H1 (cell line): ENCODE data around the gene FYTTD1. TPM values are rescaled to one million over a fixed set of nuclear protein-coding genes. Genes with fewer than 3 reads are reported as not detected.

Experiments
- CTCF ChIA-PET: fragments of 300-600 bp; sonication (Branson Sonifier 250); formaldehyde crosslinking; loops from one replicate; lab custom pipeline; 2021; ENCODE audit not compliant: partially characterized antibody; lab: Charles Lee
- POLR2A ChIA-PET: fragments of 300-600 bp; sonication (Branson Sonifier 250); formaldehyde crosslinking; loops from one replicate; lab custom pipeline; 2021; ENCODE audit warnings: inconsistent platforms; ENCODE audit not compliant: partially characterized antibody; lab: Charles Lee
- DNase-seq, 2 experiments: peaks; one replicate each; pipeline versions ENCODE4 v3.0.0 to v3.0.0-alpha.2; 2010 to 2022; ENCODE audit warnings: low spot score in 2 of 2, low read depth in 1 of 2, mixed read lengths in 1 of 2
- FAIRE-seq: peaks from 2 replicates; lab custom pipeline; 2011; peaks lifted over from hg19 to GRCh38; lab: Jason Lieb, UNC
- H2AFZ ChIP-seq: 2 replicates; pipeline ENCODE4 v1.8.1; 2012; ENCODE audit warnings: low read length, inconsistent platforms
- H2AK5ac ChIP-seq: 2 replicates; pipeline ENCODE4 v1.6.1; 2013; ENCODE audit warnings: low read depth, low read length
- H2BK120ac ChIP-seq: replicated peaks from 2 replicates; pipeline ENCODE3; 2013; ENCODE audit warnings: low read depth, low read length, inconsistent platforms
- H2BK12ac ChIP-seq: 2 replicates; pipeline ENCODE4 v1.6.1; 2013; ENCODE audit warnings: low read depth, low read length
- H2BK15ac ChIP-seq: 2 replicates; pipeline ENCODE4 v1.6.1; 2013; ENCODE audit warnings: low read length
- H2BK20ac ChIP-seq: 2 replicates; pipeline ENCODE4 v1.6.1; 2013; ENCODE audit warnings: low read length
- H2BK5ac ChIP-seq: 2 replicates; pipeline ENCODE4 v1.6.1; 2013; ENCODE audit warnings: low read depth, low read length
- H3K14ac ChIP-seq: 2 replicates; pipeline ENCODE4 v1.6.1; 2013; ENCODE audit warnings: inconsistent platforms; ENCODE audit not compliant: insufficient read length
- H3K18ac ChIP-seq: 2 replicates; pipeline ENCODE4 v1.6.1; 2013; ENCODE audit warnings: low read length; ENCODE audit errors: extremely low read depth
- H3K23ac ChIP-seq: 2 replicates; pipeline ENCODE4 v1.6.1; 2013; ENCODE audit warnings: inconsistent platforms; ENCODE audit not compliant: insufficient read length
- H3K23me2 ChIP-seq: 2 replicates; pipeline ENCODE4 v1.6.1; 2013; ENCODE audit warnings: low read depth, low read length
- H3K27ac ChIP-seq: 2 replicates; pipeline ENCODE4 v1.6.1; 2011; ENCODE audit warnings: low read depth, low read length, inconsistent platforms
- H3K27me3 ChIP-seq, 4 experiments: replicated peaks in 1 of 4; 1 replicate in 1 of 4; 2 replicates in 3 of 4; pipeline versions ENCODE4 v1.6.1 to v1.8.1; 2011 to 2013; ENCODE audit warnings: low read length in 3 of 4, mild to moderate bottlenecking in 3 of 4, inconsistent platforms in 2 of 4, mixed read lengths in 2 of 4, moderate library complexity in 1 of 4; ENCODE audit not compliant: control insufficient read depth in 3 of 4, insufficient read depth in 3 of 4; ENCODE audit errors: extremely low read depth in 1 of 4
- H3K36me3 ChIP-seq, 4 experiments: 2 replicates each; pipeline versions ENCODE4 v1.6.1 to v1.8.1; 2011 to 2013; ENCODE audit warnings: mild to moderate bottlenecking in 4 of 4, low read length in 3 of 4, moderate library complexity in 2 of 4, control low read depth in 1 of 4, inconsistent platforms in 1 of 4; ENCODE audit not compliant: insufficient read depth in 4 of 4, control insufficient read depth in 2 of 4
- H3K4ac ChIP-seq: replicated peaks from 2 replicates; pipeline ENCODE3; 2013; ENCODE audit warnings: low read length, low read depth, mixed read lengths, inconsistent platforms; ENCODE audit not compliant: insufficient read length
- H3K4me1 ChIP-seq, 4 experiments: replicated peaks in 1 of 4; 1 replicate in 1 of 4; 2 replicates in 3 of 4; pipeline versions ENCODE4 v1.6.1 to v1.8.1; 2011 to 2013; ENCODE audit warnings: low read length in 3 of 4, inconsistent platforms in 2 of 4, mixed read lengths in 1 of 4; ENCODE audit not compliant: insufficient read depth in 4 of 4, control insufficient read depth in 3 of 4
- H3K4me2 ChIP-seq, 2 experiments: 2 replicates each; pipeline versions ENCODE4 v1.6.1 to v1.8.1; 2011 to 2013; ENCODE audit warnings: low read depth in 2 of 2, low read length in 2 of 2, control low read depth in 1 of 2, inconsistent platforms in 1 of 2, mild to moderate bottlenecking in 1 of 2; ENCODE audit not compliant: insufficient read depth in 1 of 2
- H3K4me3 ChIP-seq, 4 experiments: fragments of 200-600, 300-600 bp in 1 of 4; sonication (generic), shearing (Covaris generic), sonication (Bioruptor Twin) in 1 of 4; 2 replicates each; pipeline versions ENCODE4 v1.5.1 to v1.8.1; 2011 to 2016; ENCODE audit warnings: low read length in 4 of 4, low read depth in 3 of 4, control low read depth in 2 of 4, inconsistent platforms in 2 of 4, mild to moderate bottlenecking in 2 of 4, mixed read lengths in 1 of 4, moderate library complexity in 1 of 4; ENCODE audit not compliant: insufficient read depth in 2 of 4; ENCODE audit errors: extremely low read depth in 1 of 4
- H3K56ac ChIP-seq: replicated peaks from 2 replicates; pipeline ENCODE3; 2013; ENCODE audit warnings: low read depth, mild to moderate bottlenecking, mixed read lengths, low read length, inconsistent platforms; ENCODE audit not compliant: insufficient read length
- H3K79me1 ChIP-seq: 2 replicates; pipeline ENCODE4 v1.6.1; 2013; ENCODE audit warnings: low read depth, low read length, control low read depth
- H3K79me2 ChIP-seq, 2 experiments: 2 replicates each; pipeline versions ENCODE4 v1.6.1 to v1.8.1; 2012 to 2013; ENCODE audit warnings: low read length in 2 of 2, mild to moderate bottlenecking in 2 of 2, inconsistent platforms in 1 of 2; ENCODE audit not compliant: insufficient read depth in 2 of 2, control insufficient read depth in 1 of 2
- H3K9ac ChIP-seq, 4 experiments: replicated peaks in 1 of 4; 1 replicate in 1 of 4; 2 replicates in 3 of 4; pipeline versions ENCODE4 v1.6.1 to v1.8.1; 2011 to 2013; ENCODE audit warnings: low read depth in 3 of 4, low read length in 3 of 4, control low read depth in 2 of 4, mild to moderate bottlenecking in 2 of 4, moderate library complexity in 2 of 4, inconsistent platforms in 1 of 4; ENCODE audit errors: extremely low read depth in 1 of 4
- H3K9me3 ChIP-seq, 2 experiments: 2 replicates each; pipeline versions ENCODE4 v1.6.1 to v1.8.1; 2012 to 2013; ENCODE audit warnings: mild to moderate bottlenecking in 2 of 2, moderate library complexity in 2 of 2, control low read depth in 1 of 2, inconsistent platforms in 1 of 2, low read depth in 1 of 2, low read length in 1 of 2, mixed read lengths in 1 of 2; ENCODE audit not compliant: insufficient read depth in 2 of 2
- H4K20me1 ChIP-seq, 2 experiments: replicated peaks in 1 of 2; 2 replicates each; pipeline versions ENCODE3 to v1.8.1; 2011 to 2013; ENCODE audit warnings: inconsistent platforms in 2 of 2, low read length in 2 of 2, mild to moderate bottlenecking in 1 of 2; ENCODE audit not compliant: insufficient read depth in 2 of 2, control insufficient read depth in 1 of 2
- H4K5ac ChIP-seq: 2 replicates; pipeline ENCODE4 v1.6.1; 2013; ENCODE audit warnings: low read length, low read depth, mixed read lengths, inconsistent platforms; ENCODE audit not compliant: insufficient read length
- H4K8ac ChIP-seq: 2 replicates; pipeline ENCODE4 v1.8.0; 2013; ENCODE audit warnings: mild to moderate bottlenecking, moderate library complexity, low read length, inconsistent platforms; ENCODE audit not compliant: insufficient read depth; ENCODE audit errors: extremely low read depth
- H4K91ac ChIP-seq: replicated peaks from 2 replicates; pipeline ENCODE3; 2013; ENCODE audit warnings: low read length, mixed read lengths, inconsistent platforms; ENCODE audit not compliant: insufficient read length
- E2F6 ChIP-seq: IDR thresholded peaks from 2 replicates; pipeline ENCODE4 v1.6.1; 2012; ENCODE audit warnings: inconsistent platforms
- EP300 ChIP-seq, 2 experiments: IDR thresholded peaks; 1 replicate in 1 of 2; 2 replicates in 1 of 2; pipeline ENCODE4 v1.6.1; 2011 to 2012; ENCODE audit warnings: low read depth in 2 of 2, low read length in 2 of 2, mild to moderate bottlenecking in 2 of 2, borderline replicate concordance in 1 of 2, inconsistent platforms in 1 of 2, moderate library complexity in 1 of 2
- HDAC2 ChIP-seq, 2 experiments: fragments of 300-600 bp in 1 of 2; sonication (generic) in 1 of 2; IDR thresholded peaks; 2 replicates each; pipeline ENCODE4 v1.6.1; 2011 to 2012; ENCODE audit warnings: low read depth in 2 of 2, low read length in 2 of 2, mild to moderate bottlenecking in 2 of 2, moderate library complexity in 2 of 2, borderline replicate concordance in 1 of 2, inconsistent platforms in 1 of 2
- MAX ChIP-seq: IDR thresholded peaks from 2 replicates; pipeline ENCODE4 v1.6.1; 2012; ENCODE audit warnings: inconsistent platforms
- POLR2AphosphoS5 ChIP-seq: IDR thresholded peaks from 2 replicates; pipeline ENCODE4 v1.6.1; 2011; ENCODE audit warnings: low read depth, low read length
- RBBP5 ChIP-seq: IDR thresholded peaks from 2 replicates; pipeline ENCODE4 v1.7.1; 2012; ENCODE audit warnings: low read depth, mild to moderate bottlenecking, inconsistent platforms, low read length, moderate library complexity, borderline replicate concordance
- RNF2 ChIP-seq: fragments of 200-900, 300-1000 bp; sonication (generic); IDR thresholded peaks from 2 replicates; pipeline ENCODE4 v1.7.1; 2016; ENCODE audit warnings: borderline replicate concordance, low read depth, mild to moderate bottlenecking, antibody characterized with exemption, low read length; ENCODE audit not compliant: poor library complexity, severe bottlenecking; ENCODE audit errors: missing control alignments
- SAP30 ChIP-seq: fragments of 300-600 bp; sonication (generic); IDR thresholded peaks from 2 replicates; pipeline ENCODE4 v1.7.1; 2012; ENCODE audit warnings: low read length, moderate library complexity, mild to moderate bottlenecking, inconsistent platforms; ENCODE audit not compliant: insufficient read depth, insufficient replicate concordance
- SP4 ChIP-seq: IDR thresholded peaks from 2 replicates; pipeline ENCODE4 v1.6.1; 2012; ENCODE audit warnings: low read length, inconsistent platforms
- TBP ChIP-seq: IDR thresholded peaks from 2 replicates; pipeline ENCODE4 v1.6.1; 2011; ENCODE audit warnings: low read depth, low read length, improper control_type of control experiment
- WGBS, 2 experiments: shearing (Covaris generic) in 1 of 2; methylation state at CpG; one replicate each; pipeline versions ENCODE4 v1.1.6 to v1.1.7; 2013 to 2015; ENCODE audit warnings: low lambda C conversion rate in 2 of 2, mixed read lengths in 2 of 2, inconsistent platforms in 1 of 2, low coverage in 1 of 2, missing lambda C conversion rate in 1 of 2; ENCODE audit not compliant: insufficient replicate concordance in 2 of 2, insufficient coverage in 1 of 2, insufficient read length in 1 of 2; ENCODE audit errors: extremely low coverage in 1 of 2, missing lambda C conversion rate in 1 of 2; 5-methylcytosine and 5-hydroxymethylcytosine counted together
- polyA plus RNA-seq, 7 experiments: library from polyadenylated mRNA; depleted of rRNA in 3 of 7; stranded (reverse) in 5 of 7; unstranded in 2 of 7; fragments of >200 nt in 5 of 7; fragments of 200-250 nt in 2 of 7; gene quantifications; 1 replicate in 5 of 7; 2 replicates in 1 of 7; 4 replicates in 1 of 7; pipeline versions ENCODE4 v1.2.1 to v1.2.3, GENCODE V29; 2011 to 2013; ENCODE audit warnings: missing spikeins in 2 of 7, mixed read lengths in 2 of 7
- total RNA-seq: library from RNA; stranded (reverse); fragmentation: NEBNext Ultra II Directional; extraction: Animal tissue kit (Norgen Biotek cat#: 25700); gene quantifications from 2 replicates; pipeline ENCODE4 v1.2.1, GENCODE V29; 2021
- TF ChIP-seq, protein P1 (sequence below): IDR thresholded peaks from 2 replicates; pipeline ENCODE4 v1.6.1; 2011; ENCODE audit warnings: low read depth, mild to moderate bottlenecking, low read length; ENCODE audit not compliant: insufficient read depth

FYTTD1 gene
- total and polyA plus RNA-seq, 2 of the 8 experiments (the other 6 are each of a cell fraction or from before 2014, with no cell fraction given) = 3.1 to 24.4 TPM

GRCh38 chr3:197795200-197795599, 45.5 kb downstream of the FYTTD1 start:
- no peaks in the 10 kb centered on the region for H3K27me3 ChIP-seq
- ChIA-PET POLR2A (no interaction called here), CTCF (interaction anchor here (0.8 to 2.1 kb wide), 2 partner anchors 7 to 42 kb away, joined by 3 to 7 read pairs; no protein-coding TSS in a partner anchor)
- no peak for TF ChIP-seq RNF2
- TF ChIP-seq SAP30 = no peak
- TF ChIP-seq, protein P1, sequence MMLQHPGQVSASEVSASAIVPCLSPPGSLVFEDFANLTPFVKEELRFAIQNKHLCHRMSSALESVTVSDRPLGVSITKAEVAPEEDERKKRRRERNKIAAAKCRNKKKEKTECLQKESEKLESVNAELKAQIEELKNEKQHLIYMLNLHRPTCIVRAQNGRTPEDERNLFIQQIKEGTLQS = no peak
- no peak for TF ChIP-seq HDAC2 (IDR thresholded peaks at IDR 0.05; ENCODE audit: borderline replicate concordance in 1 of 2, low read depth in 2 of 2, low read length in 2 of 2)
- TF ChIP-seq RBBP5 = no peak
- no peak for TF ChIP-seq SP4
- no peak for TF ChIP-seq EP300 (IDR thresholded peaks at IDR 0.05; ENCODE audit: borderline replicate concordance in 1 of 2, low read depth in 2 of 2, low read length in 2 of 2)
- no peak for TF ChIP-seq MAX
- no peak for TF ChIP-seq E2F6
- TF ChIP-seq POLR2AphosphoS5 = no peak
- TF ChIP-seq TBP = no peak

More at GRCh38 chr3:197795200-197795599, 45.5 kb downstream of the FYTTD1 start:
- H3K4ac ChIP-seq = no peak overlapping the region
- no peak overlapping the region for H3K56ac ChIP-seq
- H3K9ac ChIP-seq = 0 out of 7 replicates have a peak overlapping the region, but pooled peaks of 1 of the 4 experiments have one; percentile 1
- H3K79me2 ChIP-seq = peaks cover 9 to 80% of the 10 kb centered on the region in 2 experiments
- H2BK120ac ChIP-seq = no peak overlapping the region
- no peak overlapping the region for H4K8ac ChIP-seq
- no peaks in the 10 kb centered on the region for H3K4me1 ChIP-seq
- H3K23ac ChIP-seq = no peak overlapping the region
- no peak overlapping the region for H4K91ac ChIP-seq
- H3K23me2 ChIP-seq = no peaks in the 10 kb centered on the region
- no peak overlapping the region for H2AK5ac ChIP-seq
- DNase-seq (no peak), FAIRE-seq (no peak)
- no peaks in the 10 kb centered on the region for H3K9me3 ChIP-seq
- H3K36me3 ChIP-seq = no peaks in the 10 kb centered on the region
- H4K5ac ChIP-seq = no peak overlapping the region
- H3K27ac ChIP-seq = no peak overlapping the region
- no peak overlapping the region for H2BK12ac ChIP-seq
- H3K4me2 ChIP-seq = no peak overlapping the region
- H4K20me1 ChIP-seq = peaks cover 0 to 4% of the 10 kb centered on the region in 2 experiments
- H2BK5ac ChIP-seq = no peak overlapping the region
- 77% methylated on average over 1 of the region's 1 CpG; no CpG with 5 or more reads in 1 of the 2 experiments for WGBS, 2 experiments
- H3K4me3 ChIP-seq = no peak overlapping the region
- no peak overlapping the region for H3K18ac ChIP-seq
- H3K14ac ChIP-seq = no peak overlapping the region
- H2BK20ac ChIP-seq = no peak overlapping the region
- no peak overlapping the region for H2BK15ac ChIP-seq
- H2AFZ ChIP-seq = no peak overlapping the region
- H3K79me1 ChIP-seq = no peaks in the 10 kb centered on the region
